Lower leg skin (tissue), 3 donors: ENCODE measurements around the gene TLK2.

Experiments
- POLR2A ChIP-seq, 2 donors: fragments of 450-650 bp; IDR thresholded peaks; one replicate each; pipeline ENCODE4 v1.6.1; 2016 to 2017; ENCODE audit warnings: antibody characterized with exemption in 2 of 2, mild to moderate bottlenecking in 1 of 2, moderate library complexity in 1 of 2
- TF ChIP-seq, protein P1 (sequence below), 3 donors: fragments of 450-650 bp; IDR thresholded peaks; one replicate each; pipeline ENCODE4 v1.5.1; 2016; ENCODE audit warnings: antibody characterized with exemption in 3 of 3, mild to moderate bottlenecking in 3 of 3, moderate library complexity in 2 of 3

DNA sequence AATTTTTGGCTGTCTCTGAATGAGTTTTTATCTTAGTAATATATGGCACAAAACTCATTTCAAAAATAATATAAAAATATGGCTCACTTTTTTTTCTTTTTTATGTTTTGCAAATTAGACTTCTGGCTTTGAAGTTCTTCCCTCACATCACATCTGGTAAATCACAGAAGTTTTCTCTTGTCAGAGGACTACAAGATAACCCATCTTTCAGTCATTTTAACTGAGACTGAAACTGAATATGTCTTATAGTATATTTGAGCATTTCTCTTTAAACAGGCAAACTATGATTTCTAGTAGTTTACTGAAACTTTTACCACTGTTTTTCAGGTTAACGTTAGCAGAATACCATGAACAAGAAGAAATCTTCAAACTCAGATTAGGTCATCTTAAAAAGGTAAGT lies 97.8 kb downstream of the TLK2 start:
- TF ChIP-seq POLR2A (IDR thresholded peaks at IDR 0.05) = no peak
- TF ChIP-seq, protein P1, sequence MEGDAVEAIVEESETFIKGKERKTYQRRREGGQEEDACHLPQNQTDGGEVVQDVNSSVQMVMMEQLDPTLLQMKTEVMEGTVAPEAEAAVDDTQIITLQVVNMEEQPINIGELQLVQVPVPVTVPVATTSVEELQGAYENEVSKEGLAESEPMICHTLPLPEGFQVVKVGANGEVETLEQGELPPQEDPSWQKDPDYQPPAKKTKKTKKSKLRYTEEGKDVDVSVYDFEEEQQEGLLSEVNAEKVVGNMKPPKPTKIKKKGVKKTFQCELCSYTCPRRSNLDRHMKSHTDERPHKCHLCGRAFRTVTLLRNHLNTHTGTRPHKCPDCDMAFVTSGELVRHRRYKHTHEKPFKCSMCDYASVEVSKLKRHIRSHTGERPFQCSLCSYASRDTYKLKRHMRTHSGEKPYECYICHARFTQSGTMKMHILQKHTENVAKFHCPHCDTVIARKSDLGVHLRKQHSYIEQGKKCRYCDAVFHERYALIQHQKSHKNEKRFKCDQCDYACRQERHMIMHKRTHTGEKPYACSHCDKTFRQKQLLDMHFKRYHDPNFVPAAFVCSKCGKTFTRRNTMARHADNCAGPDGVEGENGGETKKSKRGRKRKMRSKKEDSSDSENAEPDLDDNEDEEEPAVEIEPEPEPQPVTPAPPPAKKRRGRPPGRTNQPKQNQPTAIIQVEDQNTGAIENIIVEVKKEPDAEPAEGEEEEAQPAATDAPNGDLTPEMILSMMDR (IDR thresholded peaks at IDR 0.05) = no peak
